ENCODE data around the gene SMYD3.

DNA sequence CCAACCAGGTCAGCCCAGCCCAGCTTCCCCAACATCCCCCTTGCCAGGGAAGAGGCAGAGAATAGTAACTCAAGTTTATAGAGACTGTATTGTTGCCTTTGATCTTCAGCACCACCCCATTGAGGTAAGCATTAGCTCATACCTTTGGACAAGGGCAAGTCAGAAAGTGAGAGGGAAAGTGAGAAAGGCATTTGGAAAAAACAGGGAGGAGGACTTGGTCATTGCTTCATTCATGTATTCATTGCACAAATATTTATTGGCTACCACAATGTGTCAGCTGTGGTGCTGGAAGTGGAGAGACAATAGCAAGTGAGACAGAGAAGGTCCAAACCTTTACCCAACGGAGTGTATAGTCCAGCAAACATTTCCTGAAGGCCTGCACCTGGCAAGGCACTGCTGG lies 791.1 kb downstream of the SMYD3 start:
- TF ChIP-seq, protein P1, sequence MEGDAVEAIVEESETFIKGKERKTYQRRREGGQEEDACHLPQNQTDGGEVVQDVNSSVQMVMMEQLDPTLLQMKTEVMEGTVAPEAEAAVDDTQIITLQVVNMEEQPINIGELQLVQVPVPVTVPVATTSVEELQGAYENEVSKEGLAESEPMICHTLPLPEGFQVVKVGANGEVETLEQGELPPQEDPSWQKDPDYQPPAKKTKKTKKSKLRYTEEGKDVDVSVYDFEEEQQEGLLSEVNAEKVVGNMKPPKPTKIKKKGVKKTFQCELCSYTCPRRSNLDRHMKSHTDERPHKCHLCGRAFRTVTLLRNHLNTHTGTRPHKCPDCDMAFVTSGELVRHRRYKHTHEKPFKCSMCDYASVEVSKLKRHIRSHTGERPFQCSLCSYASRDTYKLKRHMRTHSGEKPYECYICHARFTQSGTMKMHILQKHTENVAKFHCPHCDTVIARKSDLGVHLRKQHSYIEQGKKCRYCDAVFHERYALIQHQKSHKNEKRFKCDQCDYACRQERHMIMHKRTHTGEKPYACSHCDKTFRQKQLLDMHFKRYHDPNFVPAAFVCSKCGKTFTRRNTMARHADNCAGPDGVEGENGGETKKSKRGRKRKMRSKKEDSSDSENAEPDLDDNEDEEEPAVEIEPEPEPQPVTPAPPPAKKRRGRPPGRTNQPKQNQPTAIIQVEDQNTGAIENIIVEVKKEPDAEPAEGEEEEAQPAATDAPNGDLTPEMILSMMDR (IDR thresholded peaks at IDR 0.05): no peak
- TF ChIP-seq POLR2A (IDR thresholded peaks at IDR 0.05): no peak
